Hematopoietic multipotent progenitor cell treated with erythropoietin and hydrocortisone succinate and interleukin-3 and kit ligand, for 8 days (in vitro differentiated cells): ENCODE measurements around the gene SLC16A12.

Source experiments
- DNase-seq: peaks from one replicate; pipeline ENCODE4 v3.0.0-alpha.2; 2015

SLC16A12 gene

DNA sequence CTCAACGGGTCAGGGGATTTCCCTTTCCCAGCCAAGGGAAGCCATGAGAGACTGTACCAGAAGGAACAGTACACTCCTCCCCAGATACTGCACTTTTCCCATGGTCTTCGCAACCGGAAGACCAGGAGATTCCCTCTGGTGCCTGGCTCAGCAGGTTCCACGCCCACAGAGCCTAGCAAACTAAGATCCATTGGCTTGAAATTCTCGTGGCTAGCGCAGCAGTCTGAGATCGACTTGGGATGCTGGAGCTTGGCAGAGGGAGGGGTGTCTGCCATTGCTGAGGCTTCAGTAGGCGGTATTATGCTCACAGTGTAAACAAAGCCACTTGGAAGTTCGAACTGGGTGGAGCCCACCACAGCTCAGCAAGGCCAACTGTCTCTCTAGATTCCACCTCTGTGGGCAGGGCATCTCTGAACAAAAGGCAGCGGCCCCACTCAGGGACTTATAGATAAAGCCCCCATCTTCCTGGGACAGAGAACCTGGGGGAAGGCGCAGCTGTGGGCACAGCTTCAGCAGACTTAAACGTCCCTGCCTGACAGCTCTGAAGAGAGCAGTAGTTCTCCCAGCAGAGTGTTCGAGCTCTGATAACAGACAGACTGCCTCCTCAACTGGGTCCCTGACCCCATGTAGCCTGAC, 29.6 kb downstream of the SLC16A12 start:
- peak; percentile 82 for DNase-seq

DNA sequence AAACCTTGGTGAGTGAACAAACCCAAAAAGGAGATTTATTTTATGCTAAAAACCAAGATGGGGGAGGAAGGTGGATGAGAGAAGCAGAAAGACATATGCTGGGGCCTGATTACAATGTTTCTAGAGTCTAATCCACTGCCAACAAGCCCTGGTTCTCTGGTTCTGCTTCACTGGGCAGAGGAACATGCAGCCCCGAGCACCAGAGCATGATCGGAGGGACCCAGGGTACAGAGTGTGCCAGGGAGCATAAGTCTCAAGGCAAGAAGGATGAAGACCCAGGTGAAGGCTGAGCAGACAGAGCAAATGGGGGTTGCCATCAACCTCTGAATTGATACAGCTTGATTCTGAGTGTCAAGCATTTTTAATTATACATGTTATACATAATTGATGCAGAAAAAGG, 30.7 kb downstream of the SLC16A12 start:
- DNase-seq: no peak

DNA sequence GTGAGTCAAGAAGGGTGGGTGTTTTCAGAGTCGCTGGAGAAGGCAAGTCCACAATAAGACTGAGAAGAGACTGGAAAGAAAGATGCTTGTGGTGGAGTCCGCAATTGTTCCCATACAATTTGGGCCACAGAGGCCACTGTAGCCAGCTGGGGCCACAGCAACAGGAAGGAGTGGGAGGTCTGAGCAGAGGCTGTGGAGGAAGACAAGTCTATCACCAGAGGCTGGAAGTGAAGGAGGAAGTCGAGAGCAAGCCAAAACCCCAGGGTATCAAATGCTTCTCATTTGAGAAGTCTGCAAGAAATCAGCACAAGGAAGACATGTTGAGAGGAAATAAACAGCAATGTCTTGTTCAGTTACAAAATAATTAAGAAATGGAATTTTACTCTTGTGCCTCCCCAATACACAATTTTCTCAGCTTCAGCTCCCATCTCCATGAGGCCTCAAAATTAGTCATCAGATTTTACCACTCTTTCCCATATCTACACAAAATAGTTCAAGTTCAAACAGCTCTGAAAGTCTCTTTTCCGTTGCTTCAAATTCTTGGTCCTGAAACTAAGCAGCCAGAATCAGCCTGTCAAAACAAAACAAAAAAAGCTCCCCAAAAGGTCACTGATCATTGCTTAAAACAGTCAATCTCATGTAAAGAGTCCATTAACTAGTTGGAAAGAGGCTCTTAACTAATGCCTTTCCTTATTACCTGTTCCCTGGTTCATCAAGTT, 31.6 kb downstream of the SLC16A12 start:
- DNase-seq: no peak

DNA sequence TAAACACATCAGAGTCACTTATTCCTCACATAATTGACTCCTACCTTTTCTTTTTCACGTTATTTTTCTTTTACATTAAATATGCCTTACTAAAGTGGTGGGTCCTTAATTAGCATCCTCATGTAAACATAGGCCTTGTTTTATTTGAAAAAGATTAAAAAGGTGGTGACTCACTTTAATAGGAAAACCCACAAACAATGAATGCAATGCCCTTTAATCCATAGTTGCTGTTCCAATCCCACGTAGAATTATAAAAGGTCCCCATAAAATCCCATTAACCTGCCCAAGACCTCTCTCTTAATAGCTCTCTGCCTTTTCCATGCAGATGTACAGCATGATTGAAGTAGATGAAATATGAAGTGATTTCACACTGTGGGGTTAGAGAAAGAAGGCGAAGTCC, 32.2 kb downstream of the SLC16A12 start:
- no peak for DNase-seq

DNA sequence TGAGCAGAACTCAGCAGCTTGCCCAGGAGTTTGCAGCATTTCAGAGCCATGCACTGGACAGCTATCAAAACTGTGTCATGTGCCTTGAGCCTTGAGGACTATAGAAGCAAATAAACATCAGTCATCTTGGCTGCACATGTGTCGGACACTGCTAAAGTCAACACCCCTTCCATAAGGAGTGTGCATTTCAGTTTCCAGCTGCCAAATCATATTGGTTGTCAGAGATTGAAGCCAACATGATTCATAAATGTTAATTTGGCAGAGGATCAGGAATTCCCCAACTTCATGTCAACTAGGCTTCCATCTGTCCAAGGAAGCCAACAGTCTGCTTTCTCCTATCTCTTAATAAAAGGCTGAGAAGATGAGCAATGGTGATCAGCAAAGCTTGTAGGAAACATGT, 32.8 kb downstream of the SLC16A12 start:
- DNase-seq: no peak

DNA sequence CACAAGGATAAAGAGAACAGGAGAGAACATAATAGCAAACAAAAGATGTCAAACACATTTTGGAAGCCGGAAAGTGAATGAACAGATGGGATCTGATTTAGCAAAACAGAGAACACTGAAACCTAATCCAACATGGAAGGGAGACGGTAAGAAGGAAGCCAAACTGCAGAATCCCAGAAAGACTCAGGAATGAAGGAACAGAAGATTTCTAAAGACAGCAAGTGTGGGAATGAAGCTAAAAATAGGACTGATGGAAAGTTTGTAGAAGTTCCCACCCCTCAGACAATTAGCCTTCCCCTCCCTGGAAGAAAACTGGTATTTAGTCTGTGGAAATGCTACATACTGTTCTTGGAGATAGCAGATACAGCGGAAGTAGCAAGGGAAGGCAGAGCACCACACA, 40.8 kb downstream of the SLC16A12 start:
- no peak for DNase-seq

DNA sequence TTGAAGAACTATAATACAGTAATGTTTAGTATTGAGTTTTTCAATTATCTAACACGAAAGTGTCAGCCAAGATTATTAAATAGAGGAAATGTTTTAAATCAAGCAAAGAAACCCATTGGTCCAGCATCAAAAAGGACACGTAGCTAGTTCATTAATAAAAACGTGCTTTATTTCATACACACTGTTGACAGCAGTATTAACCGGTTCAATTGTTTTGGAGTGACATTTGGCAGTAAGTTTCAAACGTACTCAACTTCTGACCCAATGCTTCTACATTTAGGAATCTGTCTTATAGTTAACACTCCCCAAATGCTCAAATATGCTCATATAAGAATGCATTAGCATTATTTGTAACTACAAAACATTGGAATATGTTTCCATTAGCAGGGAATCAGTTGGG, 41.3 kb downstream of the SLC16A12 start:
- DNase-seq: no peak

DNA sequence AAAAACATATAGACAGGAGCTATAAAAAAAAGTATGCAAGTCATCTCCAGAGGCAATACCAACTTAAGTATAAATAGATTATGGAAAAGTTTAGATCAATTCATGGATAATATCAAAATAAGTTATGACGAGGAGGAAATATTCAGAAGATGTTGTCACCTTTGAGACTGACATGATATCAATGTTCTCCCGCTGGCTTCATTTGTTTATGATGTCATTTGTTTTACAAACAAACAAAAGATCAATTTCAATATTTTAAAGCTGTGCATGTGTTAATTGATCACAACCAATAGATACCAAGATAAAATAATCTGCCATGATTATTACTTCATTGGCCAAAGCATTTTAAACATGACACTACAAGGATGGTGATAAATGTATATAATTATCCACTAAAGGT, 43.5 kb downstream of the SLC16A12 start:
- no peak for DNase-seq

DNA sequence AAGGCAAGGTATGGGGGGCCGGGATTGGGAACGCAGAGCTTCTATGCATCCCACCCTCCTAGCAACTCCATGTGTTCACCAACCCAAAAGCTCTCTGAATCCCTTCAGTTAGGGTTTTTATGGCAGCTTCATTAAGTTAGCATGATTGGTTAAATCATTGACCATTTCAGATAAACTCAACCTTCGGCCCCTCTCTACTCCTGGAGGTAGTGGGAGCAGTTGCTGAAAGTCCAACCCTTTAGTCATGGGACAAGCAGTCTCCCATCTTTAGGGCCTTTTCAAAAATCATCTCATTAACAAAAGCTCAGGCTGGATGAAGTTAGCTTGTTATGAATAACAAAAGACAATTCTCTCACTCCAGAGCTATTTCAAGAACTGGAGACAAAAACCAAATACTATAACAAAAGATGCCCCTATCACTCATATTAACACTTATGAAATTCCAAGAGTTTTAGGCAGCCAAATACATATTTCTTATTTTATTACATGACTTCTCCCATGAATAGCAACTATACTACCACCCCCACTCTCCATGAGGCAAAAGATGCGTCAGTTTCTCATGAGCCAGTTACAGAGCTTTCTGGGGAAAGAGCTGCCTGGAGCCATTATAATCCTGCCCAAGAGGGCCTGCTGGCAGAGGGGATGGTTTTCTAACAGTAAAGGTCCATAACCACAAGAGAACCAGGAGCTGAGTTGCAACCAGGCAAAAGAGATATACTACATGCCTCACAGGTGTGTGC, 44.6 kb downstream of the SLC16A12 start:
- no peak for DNase-seq

DNA sequence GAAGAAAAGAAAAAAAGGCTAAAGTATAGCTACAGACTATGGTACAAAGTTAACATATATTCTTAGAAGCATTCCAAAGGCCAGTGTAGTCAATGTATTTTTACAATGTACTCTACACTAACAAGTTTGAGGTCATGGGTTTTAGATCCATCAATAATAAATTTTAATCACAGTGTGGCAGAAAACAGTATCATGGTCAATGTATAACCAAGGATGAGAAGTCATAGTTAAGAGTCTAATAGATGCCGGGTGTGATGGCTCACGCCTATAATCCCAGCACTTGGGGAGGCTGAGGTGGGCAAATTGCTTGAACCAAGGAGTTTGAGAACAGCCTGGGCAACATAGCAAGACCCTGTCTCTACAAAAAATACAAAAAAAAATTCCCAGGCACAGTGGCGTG, 53.1 kb downstream of the SLC16A12 start:
- DNase-seq: no peak

DNA sequence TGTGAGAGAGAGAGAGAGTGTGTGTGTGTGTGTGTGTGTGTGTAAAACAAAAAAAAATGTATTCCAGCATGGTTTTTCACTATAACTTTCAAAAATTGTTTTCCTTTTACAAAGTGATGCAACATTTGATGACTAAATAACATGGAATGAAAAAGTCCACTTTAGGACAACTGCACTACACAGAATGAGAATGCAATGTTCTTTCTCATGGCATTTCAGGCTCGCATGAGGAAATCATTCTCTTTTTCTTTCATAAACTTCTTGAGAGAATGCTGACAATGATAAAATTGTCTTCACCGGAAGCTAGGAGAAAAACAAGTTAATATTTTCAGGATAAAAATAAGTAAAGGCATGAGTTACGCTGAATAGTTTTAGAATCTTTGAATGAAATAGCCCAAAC, 53.7 kb downstream of the SLC16A12 start:
- no peak for DNase-seq

DNA sequence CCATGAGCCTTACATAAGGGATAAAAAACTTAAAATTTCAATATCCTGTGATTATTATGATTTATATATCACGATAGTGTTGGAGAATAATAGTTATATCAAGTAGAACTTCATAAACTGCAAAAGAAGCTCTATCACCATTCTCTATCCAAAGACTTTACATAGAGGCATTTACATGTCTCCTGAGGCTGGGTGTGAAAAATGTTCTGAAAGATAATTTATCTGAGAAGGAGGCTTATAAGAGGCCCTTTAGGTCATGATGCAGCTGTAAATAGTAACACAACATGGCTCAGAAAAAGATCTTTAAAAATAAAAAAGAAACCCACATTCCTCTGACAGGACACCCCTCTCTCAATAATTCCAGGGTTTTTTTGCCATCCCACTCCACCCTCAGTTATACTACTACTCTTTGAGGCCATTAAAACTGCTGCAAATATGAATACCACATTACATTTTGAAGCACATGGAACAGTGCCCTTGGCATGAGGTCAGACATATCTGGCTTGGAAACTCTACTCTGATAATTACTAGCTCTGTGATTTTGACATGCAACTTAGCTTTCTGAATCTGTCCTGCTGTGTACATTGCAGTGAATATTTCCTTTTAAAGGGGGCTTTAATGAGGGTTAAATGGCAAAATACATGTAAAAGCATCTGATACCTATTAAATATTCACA, 55.5 kb downstream of the SLC16A12 start:
- no peak for DNase-seq

DNA sequence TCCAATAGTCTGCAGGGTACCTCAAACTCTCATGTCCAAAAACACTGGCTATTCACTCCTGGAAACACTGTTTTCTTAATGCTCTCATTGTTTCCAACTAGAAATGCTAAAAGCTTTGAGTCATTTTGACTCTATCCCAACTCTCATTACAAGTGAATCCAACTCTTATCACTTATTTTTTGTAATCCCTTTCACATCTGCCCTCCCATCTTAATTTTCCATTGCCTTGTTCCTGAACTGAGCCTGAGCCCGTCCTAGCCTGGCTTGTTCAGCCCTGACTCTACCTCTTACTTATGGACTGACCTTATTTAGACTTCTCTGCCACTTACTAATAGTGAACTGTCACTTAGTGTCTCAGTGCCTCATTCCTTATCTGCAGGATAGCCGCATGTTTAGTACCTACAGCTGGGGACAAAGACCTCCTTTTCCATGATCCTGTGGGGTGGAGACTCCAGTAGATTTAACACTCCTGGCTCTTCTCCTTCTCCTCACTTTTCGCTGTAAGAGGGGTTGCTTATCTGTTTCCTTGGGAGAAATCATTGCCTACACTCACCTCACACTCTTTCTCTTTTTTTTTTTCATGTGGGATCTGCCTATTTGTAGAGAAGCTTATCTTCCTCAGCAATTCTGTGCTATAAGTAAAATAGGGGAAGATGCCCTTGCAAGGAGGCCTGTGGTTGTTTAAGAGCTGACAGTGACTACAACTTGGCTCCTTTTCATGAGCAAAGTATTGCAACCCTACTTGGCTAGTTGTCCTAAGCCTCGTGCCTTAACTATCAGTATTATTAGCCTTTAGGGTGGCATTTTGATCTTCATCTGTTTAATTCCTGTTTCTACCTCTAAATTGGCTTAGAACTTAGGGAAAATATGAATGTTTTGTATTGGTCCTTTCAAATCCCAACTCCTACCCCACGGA, 56.4 kb downstream of the SLC16A12 start:
- DNase-seq: no peak

DNA sequence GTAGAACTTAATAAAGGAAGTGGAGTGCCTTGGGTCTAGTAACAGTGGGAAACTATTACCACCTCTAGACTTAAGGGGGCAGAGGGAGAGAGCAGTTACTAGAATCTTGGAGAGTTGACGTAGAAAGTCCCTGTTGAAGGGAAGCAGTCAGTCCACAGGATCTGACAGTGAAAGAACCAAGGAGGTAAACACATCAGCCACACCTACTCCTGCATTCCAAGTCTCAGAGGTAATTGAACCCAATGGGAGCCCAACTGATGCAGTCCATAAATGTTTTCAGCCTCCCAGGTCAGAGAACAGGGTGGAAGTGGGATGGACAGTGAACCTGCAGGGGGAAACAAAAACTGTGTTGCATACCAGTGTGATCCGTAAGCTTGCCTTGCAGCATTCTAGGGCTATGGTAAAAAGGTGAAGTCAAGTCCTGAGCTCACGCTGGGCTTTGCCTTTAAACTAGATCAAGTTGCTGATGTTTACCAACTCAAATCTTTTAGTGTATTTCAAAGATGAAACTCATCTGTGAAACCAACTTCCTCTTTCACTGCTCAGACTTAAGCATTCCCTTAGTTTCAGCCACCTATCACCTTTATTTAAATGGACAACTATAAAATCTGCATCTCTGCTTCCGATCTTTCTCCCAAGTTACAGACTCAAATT, 57.2 kb downstream of the SLC16A12 start:
- DNase-seq: no peak

DNA sequence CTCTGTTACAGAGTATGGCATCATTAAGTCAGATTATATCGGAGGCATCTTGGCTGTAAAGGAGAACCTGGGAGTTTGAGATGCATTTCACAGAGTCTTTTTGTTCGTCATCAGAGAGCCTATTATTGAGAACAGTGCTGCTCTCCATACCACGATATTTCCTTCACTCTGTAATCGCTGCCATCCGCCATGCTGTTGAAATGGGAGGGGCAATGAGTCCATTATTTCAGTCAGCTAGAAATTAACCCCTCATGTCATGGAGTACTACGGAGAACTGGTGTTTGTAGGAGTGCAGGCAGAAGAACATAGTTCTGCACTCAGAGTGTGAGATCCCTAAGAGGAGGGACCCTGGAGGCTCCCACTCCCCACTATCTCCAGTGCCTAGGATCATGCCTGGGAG, 59.2 kb downstream of the SLC16A12 start:
- no peak for DNase-seq

DNA sequence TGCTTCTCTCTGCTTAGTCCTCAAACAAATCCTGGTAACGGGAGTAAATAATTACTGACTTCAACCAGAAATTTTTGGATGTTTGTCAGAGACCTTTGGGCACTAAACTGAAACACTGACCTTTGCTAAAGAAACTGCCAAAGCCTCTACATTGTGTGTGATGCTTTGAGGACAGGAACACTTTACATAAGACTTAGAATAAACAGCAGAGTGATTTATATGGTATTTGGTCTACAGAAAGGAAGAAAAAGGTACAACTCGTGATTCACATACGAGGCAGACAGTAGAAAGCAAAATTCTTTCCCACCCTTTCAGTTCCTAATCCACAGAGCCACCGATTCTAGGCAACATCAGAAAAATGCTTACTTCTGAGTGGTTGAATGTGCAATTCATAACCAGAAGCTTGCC, 59.8 kb downstream of the SLC16A12 start:
- no peak for DNase-seq

DNA sequence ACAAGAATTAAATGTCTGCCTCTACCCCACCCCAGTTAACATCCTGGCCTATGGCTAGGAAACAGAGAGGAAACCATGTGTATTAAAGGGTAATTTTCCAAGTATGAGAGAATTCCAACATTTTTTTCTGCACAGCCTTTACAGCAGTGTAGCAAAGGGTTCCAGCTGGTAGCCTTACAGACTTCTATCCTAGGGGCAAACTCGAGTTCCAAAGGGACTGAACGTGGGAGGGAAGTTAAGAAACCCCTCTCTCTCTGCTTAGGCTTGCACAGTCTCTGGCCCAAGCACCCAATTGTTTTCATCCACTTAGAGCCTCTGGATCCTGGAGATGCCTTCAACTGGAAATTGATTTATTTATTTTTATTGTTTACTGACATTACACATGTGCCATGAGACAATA, 60.3 kb downstream of the SLC16A12 start:
- no peak for DNase-seq

DNA sequence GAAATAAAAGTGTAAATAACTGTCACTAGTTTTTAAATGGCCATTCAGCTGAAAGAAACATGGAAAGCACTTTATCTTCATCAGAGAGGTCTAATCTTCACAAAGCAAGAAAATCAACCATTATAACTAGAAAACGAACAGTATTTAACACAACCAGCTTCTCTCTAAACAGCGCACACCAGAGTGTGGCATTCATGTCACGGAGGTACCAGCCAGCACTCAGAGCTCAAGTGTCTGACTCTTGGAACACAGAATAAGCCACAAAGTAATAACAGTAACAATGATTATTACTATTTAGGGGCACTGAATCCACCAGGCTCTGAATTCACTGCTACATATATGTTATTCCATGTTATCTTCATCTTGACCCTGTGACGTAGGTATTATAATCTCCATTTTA, 60.9 kb downstream of the SLC16A12 start:
- DNase-seq: no peak

DNA sequence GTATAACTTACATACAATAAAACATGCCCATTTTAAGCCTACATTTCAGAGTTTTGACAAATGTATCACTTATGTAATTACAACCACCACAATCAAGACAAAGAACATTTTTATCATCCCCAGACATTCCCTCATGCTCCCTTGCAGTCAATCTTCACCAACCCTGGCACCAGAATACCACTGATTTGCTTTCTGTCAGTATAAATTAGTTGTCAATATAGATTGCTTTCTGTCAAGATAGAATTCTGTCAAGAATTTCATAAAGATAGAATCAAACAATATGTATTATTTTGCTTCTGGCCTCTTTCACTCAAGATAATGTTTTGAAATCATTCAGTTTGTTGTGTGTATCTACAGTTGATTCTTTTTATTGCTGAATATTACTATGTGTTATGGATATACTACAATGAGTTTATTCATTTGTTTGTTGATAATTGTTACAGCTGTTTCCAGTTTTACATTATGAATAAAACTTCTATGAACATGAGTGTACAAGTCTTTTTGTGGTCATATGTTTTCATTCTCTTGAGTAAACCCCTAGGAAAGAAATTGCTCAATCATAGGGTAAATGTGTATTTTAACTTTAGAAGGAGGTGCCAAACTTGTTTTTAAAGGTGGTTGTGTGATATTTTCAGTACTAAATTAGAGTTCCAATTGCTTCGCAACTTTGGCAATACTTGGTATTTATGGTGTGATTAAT, 64.1 kb downstream of the SLC16A12 start:
- DNase-seq: no peak

DNA sequence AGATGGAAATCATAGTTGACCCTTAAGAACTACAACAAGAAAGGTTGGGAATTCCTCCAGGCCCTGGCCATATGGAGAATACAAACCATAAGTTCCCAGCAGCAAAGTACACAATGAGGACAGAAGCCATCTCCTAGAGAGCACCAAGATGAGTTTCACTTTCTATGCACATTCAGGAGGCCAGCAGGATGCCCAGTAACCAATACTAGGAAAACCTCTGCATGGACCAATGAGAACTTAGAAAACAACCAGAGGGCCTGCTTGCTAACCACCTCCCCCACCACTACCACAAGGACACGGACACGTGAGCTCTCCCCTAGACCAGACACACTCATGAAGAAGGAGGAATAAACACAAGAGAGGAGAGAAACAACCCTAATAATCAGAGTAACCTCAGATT, 64.8 kb downstream of the SLC16A12 start:
- no peak for DNase-seq

DNA sequence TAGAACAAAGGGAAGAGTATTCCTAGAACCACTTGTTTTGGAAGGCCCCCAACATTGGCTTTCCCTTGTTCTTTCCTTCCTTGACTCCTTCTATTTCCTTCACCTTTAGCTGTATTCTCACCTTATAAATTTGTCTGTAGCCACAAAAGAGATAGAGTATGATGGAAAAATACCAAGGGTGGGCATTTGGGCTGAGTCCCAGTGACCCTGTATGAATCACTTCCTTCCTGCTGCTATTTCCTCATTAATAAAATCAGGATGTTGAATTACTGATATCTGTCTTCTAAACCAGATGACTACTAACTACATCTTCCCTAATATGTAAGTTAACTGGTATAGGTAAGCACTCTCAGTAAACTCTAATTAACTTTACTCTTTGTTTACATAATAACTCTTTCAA, 65.9 kb downstream of the SLC16A12 start:
- no peak for DNase-seq
